HG02970 (cell line): ENCODE data around the gene CNPPD1.
"Not testable (repeated sequence)": the region's sequence is repeated elsewhere in the genome, so short reads cannot be mapped to it uniquely, and the experiment has no call there.

Source experiments
- ATAC-seq: cut with Tn5 transposase; IDR thresholded peaks from one replicate; pipeline ENCODE4 v1.9.1; 2021; ENCODE audit warnings: mild to moderate bottlenecking, moderate library complexity, moderate number of reproducible peaks; ENCODE audit not compliant: unreplicated experiment, low FRiP score

Gene CNPPD1

DNA sequence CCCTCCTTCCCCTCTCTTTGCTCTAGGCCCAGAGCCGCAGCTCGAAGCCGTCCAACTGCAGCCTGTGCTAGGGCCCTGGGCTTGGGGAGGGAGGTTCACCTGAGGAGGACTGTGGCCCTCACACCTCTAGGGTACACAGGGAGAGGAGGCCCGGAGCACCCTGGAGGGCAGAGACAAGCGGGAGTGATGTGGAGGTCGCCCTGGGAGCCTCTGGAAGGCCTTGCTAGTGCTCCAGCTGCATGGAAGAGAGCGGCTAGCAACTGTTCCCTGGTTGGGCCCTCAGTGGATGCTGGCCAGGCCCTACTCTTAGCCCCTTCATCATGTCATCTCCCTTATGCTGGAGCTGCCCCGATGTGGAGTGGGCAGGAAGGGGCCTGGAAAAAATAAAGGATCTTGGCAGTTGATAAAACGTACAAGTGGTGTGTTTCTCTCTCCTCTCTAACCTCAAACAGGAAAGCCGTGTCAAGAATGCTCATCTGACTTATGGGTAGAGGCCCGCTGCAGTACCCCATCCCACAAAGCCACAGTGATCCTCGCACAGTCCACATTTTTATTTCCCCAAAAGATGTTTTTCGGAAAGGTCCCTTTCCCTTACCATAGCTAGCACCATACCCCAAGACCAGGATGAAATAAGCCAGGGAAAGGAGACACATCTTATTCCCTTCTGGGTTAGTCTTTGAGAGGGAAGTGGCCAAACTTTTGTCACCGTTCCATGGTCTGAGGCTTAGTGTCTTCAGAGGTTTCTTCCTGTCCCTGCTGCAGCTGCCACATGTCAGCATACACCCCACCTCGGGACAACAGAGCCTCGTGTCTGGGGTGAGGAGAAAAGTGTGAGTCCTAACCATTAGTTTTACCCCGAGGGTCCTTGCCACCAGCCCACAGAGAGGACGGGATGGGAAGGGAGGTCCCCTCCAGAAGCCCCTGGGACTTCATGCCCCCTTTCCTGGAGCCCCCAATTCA lies 32.8 kb upstream of the CNPPD1 start:
- no peak for ATAC-seq

GRCh38 chr2:219207884-219208740 lies 31.4 kb upstream of the CNPPD1 start:
- ATAC-seq = no peak

DNA sequence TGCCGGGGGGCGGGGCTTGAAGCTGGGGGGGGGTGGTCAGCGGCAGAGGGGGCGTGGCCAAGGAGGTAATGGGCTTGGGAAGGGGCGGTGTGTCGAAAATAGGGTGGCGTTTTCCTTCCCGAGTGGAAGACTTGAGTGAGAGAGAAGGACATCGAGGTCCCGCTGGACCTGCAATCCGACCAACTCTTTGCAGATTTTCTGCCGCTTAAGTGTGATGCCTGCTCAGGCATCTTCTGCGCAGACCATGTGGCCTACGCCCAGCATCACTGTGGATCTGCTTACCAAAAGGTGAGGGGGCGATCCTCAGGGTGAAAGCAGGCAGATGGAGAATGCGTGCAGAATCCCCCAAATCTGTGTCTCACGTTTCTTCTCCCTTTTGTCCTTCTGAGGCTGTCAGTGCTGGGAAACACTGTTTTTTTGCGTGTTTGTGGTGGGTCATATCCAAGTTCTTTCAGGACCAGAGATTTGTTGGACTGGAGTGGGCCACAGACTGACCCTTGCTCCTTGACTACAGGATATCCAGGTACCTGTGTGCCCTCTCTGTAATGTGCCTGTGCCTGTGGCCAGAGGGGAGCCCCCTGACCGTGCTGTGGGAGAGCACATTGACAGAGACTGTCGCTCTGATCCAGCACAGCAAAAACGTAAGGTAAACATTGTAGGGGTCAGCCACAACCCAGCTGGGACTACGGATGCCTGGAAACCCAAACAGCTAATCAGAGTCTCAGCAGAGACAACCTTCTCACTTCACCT lies 30.6 kb upstream of the CNPPD1 start:
- ATAC-seq = no peak

- ATAC-seq = peak; percentile 90
These were observed 29.8 kb upstream of the CNPPD1 start, which contains the start of gene ZFAND2B for GRCh38 chr2:219206328-219207133. Gene ZFAND2B (plus strand): TSS chr2:219206782. CDS start chr2:219206988, 206 bp downstream.

- ATAC-seq = no peak
These were observed 29.2 kb upstream of the CNPPD1 start for GRCh38 chr2:219205981-219206327.

- no peak for ATAC-seq
These were observed 28.4 kb upstream of the CNPPD1 start for GRCh38 chr2:219205165-219205538.

DNA sequence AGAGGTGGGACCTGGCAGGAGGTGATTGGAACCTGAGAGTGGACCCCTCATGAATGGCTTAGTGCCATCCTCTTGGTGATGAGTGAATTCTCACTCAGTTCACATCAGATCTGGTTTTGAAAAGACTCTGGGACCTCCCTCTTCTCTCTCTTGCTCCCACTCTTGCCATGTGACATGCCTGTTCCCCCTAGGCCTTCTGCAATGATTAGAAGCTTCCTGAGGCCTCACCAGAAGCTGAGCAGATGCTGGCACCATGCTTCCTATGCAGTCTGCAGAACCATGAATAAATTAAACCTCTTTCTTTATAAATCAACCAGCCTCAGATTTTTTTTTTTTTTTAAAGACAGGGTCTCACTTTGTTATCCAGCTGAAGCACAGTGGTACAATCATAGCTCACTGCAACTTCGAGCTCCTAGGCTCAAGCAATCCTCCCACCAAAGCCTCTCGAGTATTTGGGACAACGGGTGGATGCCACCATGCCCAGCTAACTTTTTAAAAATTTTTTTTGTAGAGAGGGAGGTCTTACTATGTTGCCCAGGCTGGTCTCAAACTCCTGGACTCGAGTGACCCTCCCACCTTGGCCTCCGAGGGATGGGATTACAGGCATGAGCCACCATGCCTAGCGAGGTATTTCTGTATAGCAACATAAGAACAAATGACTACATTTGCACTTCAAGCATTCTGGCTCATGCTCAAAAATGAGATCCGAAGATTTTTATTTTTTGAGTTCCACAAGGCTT lies 27.9 kb upstream of the CNPPD1 start:
- ATAC-seq = no peak

- not testable (repeated sequence) for ATAC-seq
These were observed 24.6 kb upstream of the CNPPD1 start for GRCh38 chr2:219201331-219201730.

GRCh38 chr2:219200502-219201326 lies 24.0 kb upstream of the CNPPD1 start:
- not testable (repeated sequence) for ATAC-seq

- no peak for ATAC-seq
These were observed 22.9 kb upstream of the CNPPD1 start for GRCh38 chr2:219199470-219200211.

DNA sequence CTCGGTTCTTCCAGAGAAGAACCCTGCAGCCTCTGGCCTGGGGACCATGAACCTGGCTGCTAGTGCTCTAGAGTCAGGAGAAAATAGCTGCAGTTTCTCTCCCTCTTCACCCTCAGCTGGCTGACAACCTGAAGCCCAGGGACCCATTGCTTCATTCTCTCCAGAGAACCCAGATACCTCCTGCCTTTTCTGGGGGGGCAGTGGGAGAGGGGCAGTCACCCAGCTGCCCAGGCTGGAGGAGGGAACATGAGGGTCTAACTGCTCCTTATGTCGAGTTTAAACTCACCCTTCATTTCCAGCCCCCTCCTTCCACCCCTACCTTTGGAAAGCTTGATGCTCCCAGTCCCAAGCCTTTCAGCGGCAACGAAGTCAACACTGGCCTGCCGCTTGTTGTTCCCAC lies 22.2 kb upstream of the CNPPD1 start:
- ATAC-seq = no peak

GRCh38 chr2:219197388-219197787 lies 20.7 kb upstream of the CNPPD1 start:
- no peak for ATAC-seq

GRCh38 chr2:219186754-219187456 lies 10.2 kb upstream of the CNPPD1 start:
- no peak for ATAC-seq

DNA sequence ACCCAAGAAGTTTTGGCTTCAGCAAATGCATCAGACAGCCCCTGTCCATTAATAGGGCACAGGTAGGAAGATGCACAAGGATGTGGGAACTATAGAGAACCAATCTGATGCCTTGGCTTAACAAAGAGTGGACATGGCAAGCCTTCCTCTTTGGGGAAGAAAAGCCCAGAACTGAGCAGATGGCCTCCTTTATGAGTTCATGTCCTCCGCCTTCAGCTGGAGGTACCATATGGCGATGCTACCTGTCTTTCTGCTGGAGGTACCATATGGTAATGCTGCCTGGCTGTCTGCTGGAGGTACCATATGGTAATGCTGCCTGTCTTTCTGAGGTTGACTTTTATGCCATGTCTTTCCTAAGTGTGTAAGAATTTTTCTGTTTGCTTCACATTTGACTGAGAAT lies 7.4 kb upstream of the CNPPD1 start:
- no peak for ATAC-seq

DNA sequence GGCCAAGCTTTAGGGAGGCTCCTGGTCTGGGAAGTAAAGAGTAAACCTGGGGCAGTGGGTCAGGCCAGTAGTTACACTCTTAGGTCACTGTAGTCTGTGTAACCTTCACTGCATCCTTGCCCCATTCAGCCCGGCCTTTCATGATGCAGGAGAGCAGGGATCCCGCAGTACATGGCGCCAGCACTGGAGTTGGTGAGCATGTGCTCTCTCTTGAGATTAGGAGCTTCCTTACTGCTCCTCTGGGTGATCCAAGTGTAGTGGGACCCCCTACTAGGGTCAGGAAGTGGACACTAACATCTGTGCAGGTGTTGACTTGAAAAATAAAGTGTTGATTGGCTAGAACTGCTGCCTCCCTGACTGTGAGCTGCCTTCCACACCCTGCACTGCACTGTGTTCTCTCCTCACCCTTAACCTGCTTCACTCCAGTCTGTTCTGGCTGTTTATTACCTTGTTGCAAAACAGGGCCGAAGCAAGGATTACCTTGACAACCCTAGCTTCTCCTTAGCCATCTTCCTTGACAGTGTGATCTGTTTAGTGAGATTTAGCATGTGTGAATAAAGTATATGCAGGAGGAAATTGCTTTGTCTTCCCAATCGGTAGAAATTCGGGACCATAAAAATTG lies 6.5 kb upstream of the CNPPD1 start:
- no peak for ATAC-seq

- ATAC-seq = no peak
These were observed 5.8 kb upstream of the CNPPD1 start for GRCh38 chr2:219182331-219183150.
